Erythroblast (primary cell): ENCODE measurements around the gene DGAT2.

Source experiments
- GATA1 ChIP-seq: IDR thresholded peaks from 2 replicates; pipeline ENCODE4 v1.6.1; 2011; ENCODE audit warnings: low read depth, mild to moderate bottlenecking, control low read depth, low read length, moderate library complexity
- POLR2A ChIP-seq: IDR thresholded peaks from 2 replicates; pipeline ENCODE4 v1.6.1; 2011; ENCODE audit warnings: mild to moderate bottlenecking, low read length

DNA sequence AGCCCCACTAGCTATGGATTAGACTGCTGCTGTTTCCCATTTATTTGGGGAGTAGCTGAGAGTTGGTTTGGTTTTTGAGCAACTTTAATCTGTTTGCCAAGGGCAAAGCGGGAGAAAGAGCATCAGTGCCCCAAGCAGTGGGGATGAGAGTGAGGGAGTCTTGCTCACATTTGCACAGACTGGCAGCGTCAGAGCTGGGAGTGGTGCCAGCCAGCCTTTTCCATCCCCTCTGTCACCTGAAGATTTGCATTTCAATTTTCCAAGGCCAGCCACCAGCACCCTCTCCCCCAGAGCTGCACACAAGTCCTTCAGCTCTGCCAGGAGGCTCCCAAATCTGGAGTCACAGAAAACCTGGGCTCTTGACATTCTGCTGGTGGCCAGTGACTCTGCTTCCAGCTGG lies 25.4 kb downstream of the DGAT2 start:
- TF ChIP-seq POLR2A (no peak), GATA1 (no peak)
